CD4-positive, alpha-beta T cell treated with Interleukin-1 beta for 1 hour (primary cell): ENCODE measurements around the gene PLD6.
"Not testable (repeated sequence)": the region's sequence is repeated elsewhere in the genome, so short reads cannot be mapped to it uniquely, and the experiment has no call there.

ENCODE experiments used
- DNase-seq, 2 donors: peaks; one replicate each; pipeline ENCODE4 v3.0.0-alpha.2; 2020 to 2022

The PLD6 gene

GRCh38 chr17:17172990-17173389, 33.1 kb downstream of the PLD6 start:
- DNase-seq: no peak

GRCh38 chr17:17172001-17172939, 33.9 kb downstream of the PLD6 start:
- DNase-seq: no peak

GRCh38 chr17:17171186-17171585, 34.9 kb downstream of the PLD6 start:
- DNase-seq: no peak

GRCh38 chr17:17170346-17170985, 35.7 kb downstream of the PLD6 start:
- no peak for DNase-seq

GRCh38 chr17:17169396-17169795, 36.7 kb downstream of the PLD6 start:
- DNase-seq: no peak

GRCh38 chr17:17168401-17168800, 37.7 kb downstream of the PLD6 start:
- no peak for DNase-seq

- no peak for DNase-seq
Observed at GRCh38 chr17:17167986-17168385, 38.1 kb downstream of the PLD6 start.

GRCh38 chr17:17167356-17167755, 38.8 kb downstream of the PLD6 start:
- no peak for DNase-seq

GRCh38 chr17:17166446-17166845, 39.7 kb downstream of the PLD6 start:
- DNase-seq: no peak

GRCh38 chr17:17165666-17166308, 40.3 kb downstream of the PLD6 start:
- DNase-seq: no peak

GRCh38 chr17:17164676-17165075, 41.5 kb downstream of the PLD6 start:
- DNase-seq: no peak

GRCh38 chr17:17164156-17164555, 42.0 kb downstream of the PLD6 start:
- no peak for DNase-seq

GRCh38 chr17:17161759-17162158, 44.4 kb downstream of the PLD6 start:
- no peak for DNase-seq

- no peak for DNase-seq
Observed at GRCh38 chr17:17161121-17161520, 45.0 kb downstream of the PLD6 start.

- DNase-seq: no peak
Observed at GRCh38 chr17:17159571-17159970, 46.6 kb downstream of the PLD6 start.

GRCh38 chr17:17158506-17158905, 47.6 kb downstream of the PLD6 start:
- not testable (repeated sequence) for DNase-seq

GRCh38 chr17:17157041-17157440, 49.1 kb downstream of the PLD6 start:
- no peak for DNase-seq

- DNase-seq: no peak
Observed at GRCh38 chr17:17156511-17156910, 49.6 kb downstream of the PLD6 start.

- no peak for DNase-seq
Observed at GRCh38 chr17:17156107-17156506, 50.0 kb downstream of the PLD6 start.

- no peak for DNase-seq
Observed at GRCh38 chr17:17155568-17155967, 50.6 kb downstream of the PLD6 start.

GRCh38 chr17:17154981-17155380, 51.2 kb downstream of the PLD6 start:
- DNase-seq: no peak

GRCh38 chr17:17154556-17154955, 51.6 kb downstream of the PLD6 start:
- no peak for DNase-seq

- DNase-seq: no peak
Observed at GRCh38 chr17:17153709-17154108, 52.4 kb downstream of the PLD6 start.

- DNase-seq: no peak
Observed at GRCh38 chr17:17153071-17153470, 53.1 kb downstream of the PLD6 start.
